Fibroblast of upper back skin (primary cell): ENCODE data around the gene ARMH4.
A peak's percentile ranks its signal among the peaks of the same experiment; 100 is the strongest.

Experiments
- DNase-seq: peaks from one replicate; pipeline ENCODE4 v3.0.0-alpha.2; 2013

Gene ARMH4

DNA sequence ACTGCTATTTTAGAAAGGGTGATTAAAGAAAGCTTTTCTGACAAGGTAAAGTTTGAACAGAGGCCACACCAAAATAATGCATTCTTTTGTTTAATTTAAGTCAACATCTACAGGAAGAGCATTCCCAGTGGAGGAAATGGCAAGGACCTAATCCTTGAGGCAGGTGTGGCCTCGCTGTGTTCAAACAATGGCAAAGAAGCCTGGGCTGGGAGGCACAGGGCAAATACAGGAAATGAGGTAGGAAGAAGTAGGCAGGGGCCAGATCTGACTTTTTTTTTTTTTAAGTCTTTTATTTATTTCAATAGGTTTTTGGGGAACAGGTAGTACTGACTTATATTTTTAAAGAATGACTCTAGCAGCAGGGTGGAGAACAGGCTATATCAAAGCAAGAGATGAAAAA, 53.5 kb downstream of the ARMH4 start:
- DNase-seq, result no peak

DNA sequence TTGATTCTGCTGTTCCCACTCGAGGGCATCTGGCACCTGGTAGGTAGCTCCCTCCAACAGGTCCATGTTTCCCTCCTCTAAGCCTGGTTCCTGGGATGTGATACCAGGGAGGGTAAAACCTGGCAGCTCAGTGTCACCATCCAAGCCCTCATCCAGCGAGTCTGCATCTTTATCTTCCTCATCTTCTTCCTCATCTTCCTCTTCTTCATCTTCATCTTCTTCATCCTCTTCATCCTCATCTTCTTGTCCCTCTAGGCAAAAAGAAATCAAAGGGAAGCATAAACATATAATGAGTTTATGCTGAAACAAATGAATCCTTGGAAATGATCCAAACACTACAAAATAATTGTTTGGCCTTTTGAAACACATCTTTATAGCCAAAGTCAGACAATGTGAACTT, 55.3 kb downstream of the ARMH4 start:
- no peak for DNase-seq

DNA sequence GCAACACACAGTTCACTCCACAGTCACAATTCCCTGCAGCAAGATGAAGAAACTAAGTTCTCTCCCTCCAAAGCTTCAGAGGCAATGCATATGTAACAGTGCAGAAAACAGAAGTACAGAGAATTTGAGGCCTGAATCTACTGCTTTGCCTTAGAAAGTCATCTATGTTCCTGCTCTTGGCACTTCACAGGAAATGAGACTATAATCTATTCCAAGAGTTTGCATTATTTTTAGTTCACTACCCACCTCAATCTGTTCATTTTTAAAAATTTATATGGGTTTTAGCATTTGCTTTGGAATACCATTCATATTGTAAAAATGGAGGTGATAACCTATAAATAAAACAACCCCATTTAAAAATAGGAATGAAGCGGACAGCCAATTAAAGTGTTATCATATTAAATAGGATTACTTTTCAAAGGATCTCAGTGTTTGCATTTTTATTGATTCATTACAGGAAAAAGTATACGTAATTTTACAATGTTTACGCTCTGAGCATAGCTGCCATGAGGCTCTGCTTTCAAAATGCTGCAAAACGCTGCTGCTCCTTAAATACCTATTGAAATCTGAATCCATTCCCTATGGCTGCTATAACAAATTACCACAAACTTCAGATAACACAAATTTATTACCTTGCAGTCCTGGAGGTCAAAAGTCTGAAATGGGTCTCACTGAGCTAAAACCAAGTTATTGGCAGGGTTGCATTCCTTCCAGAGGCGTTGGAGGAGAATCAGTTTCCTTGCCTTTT, 60.0 kb downstream of the ARMH4 start:
- no peak for DNase-seq

DNA sequence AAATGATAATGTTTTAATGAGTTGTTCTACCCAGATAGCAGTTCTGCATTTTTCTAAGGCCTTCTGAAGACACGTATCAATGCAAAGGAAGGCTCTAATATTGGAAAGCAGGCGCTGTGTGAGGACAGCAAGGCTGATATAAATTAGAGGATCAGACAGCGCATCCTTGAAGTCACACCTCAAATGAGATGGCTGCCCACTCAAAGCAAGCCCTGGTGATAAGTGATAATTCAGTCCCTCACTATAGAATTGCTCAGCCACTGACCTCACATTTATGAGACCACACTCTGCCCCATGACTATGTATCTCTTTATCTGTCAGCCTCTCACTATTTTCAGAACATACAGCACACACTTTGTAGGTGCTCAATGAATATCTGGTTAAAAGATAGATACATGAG, 62.4 kb downstream of the ARMH4 start:
- DNase-seq, result no peak

DNA sequence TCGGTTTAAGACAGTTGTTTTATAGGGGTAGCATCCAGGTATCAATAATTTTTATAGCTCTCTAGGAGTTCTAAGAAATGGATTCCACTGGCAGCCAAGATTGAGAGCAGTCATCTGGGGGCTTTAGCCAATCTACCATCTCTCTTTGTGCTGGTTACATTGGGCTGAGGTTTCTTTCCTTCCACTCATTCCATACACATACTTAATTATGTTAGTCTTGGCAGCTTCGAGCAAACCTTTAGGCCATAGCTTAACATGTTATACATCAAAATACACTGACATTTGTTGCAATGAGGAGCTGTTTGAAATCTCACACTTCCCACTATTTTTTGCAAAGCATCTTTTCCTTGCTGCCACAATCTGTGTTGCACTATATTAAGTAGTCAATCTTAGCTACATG, 63.1 kb downstream of the ARMH4 start:
- peak; percentile 56 for DNase-seq

DNA sequence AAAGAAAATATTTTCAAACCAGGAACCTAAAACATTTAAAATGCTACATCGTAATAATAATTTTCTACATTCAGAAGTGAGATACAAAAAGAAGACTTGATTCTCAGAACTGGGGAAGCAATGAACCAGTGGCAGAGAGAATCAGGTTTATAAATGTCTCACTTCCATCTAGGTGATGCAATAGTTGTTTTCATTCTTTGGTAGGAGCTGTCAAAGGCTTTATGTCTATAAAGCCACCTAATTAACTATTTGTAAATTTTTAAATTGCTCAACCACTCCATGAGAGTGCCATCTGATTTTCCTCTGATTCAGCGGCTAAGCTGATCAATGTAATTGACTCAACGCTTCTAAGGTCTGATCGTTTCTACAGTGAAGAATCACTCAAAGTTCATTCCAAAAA, 66.1 kb downstream of the ARMH4 start:
- no peak for DNase-seq

DNA sequence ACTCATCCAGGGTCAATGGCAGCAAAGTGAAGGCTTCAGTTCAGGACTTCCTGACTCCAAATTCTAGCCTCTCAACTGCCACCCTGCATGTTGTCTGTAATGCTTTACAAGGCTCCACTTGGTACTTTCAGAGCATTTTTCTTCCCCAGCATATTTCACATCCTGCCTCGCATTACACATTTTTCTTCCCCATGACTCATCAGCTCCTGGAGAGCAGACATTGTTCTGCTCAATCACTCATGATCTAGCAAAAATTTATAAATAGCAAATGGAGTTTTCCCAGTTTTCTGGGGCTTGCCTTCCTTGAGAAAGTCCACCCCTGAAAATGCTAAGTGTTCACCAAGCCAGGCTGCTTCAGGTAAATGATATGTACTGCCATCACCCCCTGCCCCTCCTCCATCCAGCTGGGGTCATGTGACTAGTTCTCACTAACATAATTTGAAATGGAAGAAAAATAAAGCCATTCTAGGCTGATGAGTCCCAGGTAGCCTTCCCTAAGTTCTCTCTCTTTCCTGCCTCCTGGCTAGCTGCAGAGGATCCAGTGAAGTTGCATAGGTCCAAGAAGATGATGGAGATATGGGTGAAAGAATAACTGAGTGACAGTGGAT, 69.4 kb downstream of the ARMH4 start:
- peak; percentile 94 for DNase-seq

DNA sequence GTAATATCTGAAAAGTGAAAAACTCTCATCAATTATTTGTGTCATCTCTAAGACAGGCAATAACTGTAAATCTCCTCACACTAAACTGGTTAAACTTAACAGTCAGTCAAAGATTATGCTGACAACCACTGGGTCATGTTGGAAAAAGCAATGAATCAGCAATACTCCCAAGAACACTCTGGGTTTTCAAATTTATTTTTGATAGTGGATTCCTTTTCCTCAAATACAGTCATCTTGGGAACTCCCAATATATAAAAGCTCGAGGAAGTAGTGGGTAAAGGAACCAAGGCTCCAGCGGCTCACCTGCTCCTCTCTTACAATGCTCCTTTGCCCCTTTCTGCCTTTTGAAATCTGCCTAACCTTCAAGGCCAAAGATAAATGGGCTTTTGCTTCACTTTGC, 70.0 kb downstream of the ARMH4 start:
- peak; percentile 64 for DNase-seq

DNA sequence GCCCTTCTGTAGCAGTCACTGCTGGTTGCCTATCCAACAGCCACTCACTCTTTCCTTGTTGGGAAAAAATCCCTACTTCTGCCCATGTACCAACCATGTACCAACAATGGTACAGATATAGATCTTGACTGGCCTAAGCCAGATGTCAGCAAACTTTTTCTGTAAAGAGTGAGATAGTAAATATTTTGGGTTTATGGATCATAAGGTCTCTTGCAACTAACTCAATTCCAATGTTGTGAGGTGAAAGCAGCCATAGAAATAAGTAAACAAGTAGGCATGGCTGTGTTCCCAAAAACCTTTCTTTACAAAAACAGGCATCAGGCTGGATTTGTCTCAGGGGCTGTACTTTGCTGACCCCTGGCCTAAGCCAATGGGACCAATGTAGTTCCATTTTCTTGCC, 73.5 kb downstream of the ARMH4 start:
- DNase-seq, result peak; percentile 34

DNA sequence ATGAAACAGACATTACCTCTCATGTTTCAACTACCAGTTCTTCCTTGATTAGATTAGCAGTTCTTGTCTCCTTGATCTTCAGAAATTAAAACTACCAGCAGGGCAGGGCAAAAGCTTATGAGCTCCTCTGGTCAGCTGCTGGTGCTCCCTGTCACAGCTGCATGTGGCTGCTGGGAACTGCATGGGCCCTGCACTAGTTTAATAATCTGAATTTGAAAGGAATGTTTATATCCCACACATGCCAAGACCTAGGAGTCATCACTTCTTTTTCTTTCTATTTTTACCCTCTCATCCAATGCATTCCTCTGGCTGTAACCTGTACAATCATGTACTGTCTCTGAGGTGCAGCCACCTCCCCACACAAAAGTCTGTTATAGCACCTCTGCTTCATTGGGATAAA, 73.9 kb downstream of the ARMH4 start:
- DNase-seq, result peak; percentile 89

DNA sequence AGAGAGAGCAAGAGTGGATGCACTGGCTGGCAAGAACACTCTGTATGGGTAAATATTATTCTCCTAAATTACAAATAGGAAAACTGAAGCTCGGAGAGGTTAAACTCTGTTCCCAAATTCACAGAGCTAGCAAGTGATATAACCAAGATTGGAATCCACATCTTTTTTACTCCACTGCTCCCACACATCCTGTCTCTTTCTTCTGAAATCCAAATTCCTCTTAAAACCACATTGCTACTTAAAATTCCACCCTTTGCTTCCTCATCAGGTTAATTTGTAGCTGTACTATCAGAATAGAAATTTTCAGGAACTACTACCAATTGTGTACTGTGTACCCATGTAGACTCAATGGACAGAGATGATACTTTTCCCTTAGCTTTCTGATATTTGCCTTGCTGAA, 74.4 kb downstream of the ARMH4 start:
- peak; percentile 80 for DNase-seq

DNA sequence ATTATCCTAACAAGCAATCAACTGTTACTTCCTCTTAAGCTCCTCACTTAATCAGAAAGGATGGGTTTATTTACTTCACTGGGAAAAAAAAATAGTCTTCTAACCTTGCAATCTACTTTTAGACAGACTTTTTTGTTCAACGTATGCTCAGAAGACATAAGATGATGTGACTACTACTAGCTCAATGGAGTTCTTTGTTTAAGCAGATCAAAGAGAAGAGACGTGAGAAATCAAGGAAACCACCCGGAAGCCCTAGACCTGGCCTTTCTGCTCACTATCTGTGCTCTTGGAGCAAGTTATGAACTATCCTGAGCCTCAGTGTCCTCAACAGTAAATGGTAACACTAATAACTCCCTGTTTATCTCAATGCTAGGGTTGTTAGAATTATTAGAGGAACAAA, 78.5 kb downstream of the ARMH4 start:
- no peak for DNase-seq

DNA sequence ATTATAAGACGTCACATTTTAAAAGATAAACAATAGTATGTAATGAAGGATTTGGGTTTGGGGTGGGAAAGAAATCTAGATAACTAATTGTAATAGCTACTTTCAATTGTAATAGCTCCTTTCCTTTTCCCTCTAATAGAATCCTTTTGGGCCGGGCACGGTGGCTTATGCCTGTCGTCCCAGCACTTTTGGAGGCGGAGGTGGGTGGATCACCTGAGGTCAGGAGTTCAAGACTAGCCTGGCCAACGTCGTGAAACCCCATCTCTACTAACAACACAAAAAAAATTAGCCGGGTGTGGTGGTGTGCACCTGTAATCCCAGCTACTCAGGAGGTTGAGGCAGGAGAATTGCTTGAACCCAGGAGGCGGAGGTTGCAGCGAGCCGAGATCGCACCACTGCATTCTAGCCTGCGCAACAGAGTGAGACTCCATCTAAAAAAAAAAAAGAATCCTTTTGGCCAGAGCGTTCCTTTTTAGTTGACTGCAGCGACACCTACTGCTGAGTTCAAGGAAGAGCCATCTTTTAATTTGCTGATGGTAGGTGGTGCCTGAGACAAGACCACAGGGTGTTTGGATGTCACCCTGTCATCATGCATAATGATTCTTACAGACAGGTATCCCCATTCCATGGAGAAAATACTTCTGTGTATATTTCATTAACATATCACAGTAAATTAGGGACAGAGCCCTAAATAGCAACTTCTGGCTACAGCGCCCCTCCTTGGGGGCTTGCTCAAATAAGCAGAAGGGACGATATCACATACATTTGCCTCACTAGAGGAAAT, 79.5 kb downstream of the ARMH4 start:
- DNase-seq, result peak; percentile 77

DNA sequence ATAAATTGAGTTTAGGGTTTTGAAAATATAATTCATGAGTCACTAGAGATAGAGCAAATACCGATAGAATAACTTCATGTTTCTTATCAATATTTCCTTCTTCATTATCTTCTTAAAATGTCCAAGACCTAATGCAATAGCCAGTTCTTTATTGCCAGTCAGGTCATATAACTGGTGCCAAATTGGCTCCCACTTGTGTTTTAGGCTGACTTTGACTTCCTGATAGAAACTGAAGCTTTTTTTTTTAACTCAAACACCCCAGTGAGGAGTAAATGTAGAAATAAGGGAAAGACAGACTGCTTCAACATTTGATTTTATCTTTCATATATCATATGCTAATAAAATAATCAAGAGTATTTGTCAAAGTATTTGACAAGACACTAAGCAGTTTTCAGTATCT, 80.7 kb downstream of the ARMH4 start:
- no peak for DNase-seq

DNA sequence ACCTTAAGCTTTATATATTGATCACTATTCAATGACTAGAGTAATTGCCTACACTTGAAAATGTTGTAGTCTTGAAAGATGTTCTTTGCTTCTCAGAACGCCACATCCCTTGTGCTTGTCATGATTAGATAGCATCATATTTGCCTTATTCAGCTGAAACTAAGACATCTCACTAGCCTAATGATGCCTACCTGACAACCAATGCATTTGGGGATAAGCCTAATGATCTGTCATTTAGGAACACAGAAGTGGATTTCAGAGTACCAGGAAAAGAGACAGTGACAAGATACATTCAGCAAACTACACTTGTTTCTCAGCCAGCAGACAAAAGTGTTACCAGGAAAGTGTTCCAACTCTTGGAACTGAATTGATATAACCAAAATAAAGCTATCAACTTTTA, 83.7 kb downstream of the ARMH4 start:
- DNase-seq, result no peak

DNA sequence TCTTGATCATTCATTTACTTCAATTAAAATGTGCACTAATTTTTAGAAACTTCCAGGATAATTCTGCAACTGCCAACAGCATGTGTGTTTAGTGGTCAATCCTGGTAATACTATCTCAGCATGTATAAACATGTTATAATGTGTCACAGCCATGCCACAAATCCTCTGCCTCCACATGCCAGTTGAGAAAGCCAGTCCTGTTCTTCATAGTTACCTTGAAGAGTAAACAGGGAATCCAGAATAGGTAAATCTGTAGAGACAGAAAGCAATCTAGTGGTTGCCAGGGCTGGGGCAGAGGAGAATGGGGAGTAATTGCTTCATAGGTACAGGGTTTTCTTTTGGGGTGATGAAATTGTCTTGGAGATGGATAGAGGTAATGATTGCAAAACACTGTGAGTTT, 85.9 kb downstream of the ARMH4 start:
- no peak for DNase-seq

DNA sequence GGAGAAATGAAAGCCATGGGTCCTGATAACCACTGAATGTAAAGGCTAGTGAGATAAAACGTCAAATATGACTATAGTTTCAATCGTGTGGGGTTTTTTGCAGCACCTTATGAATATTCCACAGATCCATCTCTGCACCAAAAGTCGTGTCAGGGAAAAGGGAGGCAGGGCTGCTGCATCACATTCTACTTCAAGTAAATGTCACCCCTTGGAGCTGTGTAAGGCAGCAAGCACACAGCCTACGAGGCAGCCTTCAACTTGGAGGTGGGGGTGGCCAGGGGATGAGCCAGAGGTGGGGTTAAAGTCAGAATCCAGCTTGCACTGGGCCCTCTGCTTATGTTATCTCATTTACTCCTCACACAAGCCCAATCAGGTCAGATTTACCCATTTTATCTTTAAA, 90.4 kb downstream of the ARMH4 start:
- DNase-seq, result no peak

DNA sequence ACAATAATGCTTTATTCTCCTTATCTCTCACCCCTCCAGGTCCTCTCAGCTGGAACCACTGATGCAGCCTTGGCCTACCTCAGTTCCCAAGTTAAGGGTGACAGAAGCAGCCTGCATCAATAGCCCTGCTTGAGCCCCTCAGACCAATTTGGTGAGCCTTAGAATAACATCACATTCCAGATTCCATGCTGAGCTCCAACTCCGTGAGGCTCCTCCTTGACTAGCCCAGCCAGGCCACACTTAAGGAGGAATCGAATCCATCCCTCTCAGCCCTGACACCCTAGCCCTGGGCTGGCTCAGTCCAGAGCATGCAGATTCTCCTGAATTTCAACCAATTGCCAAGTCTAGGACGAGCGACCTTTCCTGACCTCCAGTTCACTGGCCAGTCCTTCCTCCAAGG, 91.1 kb downstream of the ARMH4 start:
- no peak for DNase-seq

DNA sequence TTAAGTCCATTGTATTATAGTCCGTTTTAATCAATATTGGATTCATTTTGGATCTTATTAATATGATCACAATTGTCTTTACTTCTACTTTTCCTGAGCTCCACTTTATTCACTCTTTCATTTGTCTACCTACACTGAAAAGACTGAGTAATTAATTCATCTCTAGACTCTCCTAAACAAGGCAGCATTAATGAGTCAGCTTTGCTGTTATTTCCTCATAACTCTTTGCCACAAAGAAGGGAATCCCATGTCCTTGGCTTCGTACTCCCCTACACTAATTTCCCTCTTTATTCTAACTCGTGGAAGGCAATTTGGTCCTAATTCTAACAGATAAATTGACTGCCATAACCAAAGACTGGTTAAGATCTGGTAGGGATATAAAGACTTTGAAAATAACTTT, 91.9 kb downstream of the ARMH4 start:
- no peak for DNase-seq

DNA sequence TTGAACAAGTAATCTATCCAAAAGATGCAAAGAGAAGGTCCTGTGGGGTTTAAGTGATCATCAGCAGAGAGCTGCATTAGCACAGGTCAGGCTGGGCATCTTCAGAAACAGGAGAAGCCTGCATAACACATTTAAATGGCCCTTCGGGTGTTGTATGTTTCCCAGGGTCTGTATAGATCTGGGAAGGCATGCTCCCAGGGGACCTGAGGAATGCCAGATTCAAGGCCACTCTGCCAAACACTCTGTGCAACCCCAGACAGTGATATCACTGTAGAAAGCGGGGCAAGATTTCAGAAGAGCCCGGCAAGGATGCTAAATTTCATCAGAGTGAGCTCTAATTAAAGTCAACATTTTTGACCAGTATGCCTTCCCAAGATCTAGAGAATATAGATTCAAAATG, 92.9 kb downstream of the ARMH4 start:
- DNase-seq, result peak; percentile 12

DNA sequence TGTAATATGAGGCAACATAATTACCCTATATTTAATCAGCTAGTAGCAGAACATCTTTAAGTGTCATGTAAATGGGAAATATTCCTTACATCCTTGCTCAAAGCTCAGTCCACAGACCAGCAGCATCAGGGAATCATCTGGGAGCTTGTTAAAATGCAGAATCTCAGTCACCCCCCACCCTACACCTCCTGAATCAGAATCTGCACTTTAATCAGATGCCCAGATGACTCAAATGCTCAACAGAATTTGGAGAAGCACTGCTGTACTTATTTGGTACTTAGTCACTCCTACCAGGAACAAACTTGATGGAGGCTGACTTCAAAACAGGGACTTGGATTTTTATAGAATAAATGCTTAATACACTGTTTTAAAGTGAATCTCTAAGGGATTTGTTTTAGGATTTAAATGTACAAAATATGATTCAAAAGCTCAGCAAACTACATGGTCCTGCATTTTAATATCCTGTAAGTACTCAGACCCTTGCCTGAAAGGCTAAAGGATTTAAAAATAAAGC, 96.5 kb downstream of the ARMH4 start:
- DNase-seq, result no peak

DNA sequence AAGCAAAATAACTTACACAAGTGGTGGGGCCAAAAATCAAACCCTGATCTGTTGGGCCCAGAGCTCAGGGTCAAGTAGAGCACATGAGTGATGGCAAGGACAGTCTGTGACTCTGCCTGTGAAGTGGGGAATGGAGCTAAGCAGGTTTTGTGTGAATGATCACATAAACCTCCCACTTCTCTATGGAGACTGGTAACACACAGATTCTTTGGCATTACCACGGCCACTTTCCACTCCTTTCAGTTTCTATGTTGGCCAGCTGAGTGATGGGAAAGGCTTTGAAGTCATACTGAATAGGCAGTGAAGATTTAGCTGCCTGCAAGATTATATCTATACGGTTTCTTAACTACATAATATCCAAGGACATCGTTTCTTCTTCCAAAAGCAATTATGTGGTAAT, 97.9 kb downstream of the ARMH4 start:
- no peak for DNase-seq

DNA sequence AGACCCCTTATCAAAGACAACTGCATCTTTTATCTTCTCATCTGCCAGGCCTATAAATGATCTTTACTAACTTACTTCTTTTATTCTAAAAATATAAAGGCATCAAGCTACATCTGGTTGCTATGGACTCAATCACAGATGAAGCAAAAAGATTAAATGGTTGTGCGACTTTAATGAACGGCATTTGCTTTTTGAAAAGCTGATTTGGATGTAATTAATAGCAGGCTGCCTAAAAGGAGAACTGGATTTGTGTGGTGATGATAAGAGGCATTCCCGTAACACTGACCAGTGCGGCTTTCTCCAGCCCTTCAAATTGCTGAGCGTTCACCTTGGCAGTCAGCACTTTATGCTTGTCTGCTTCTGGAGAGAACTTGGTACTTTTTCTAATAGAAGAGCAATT, 103.8 kb downstream of the ARMH4 start:
- DNase-seq, result no peak

DNA sequence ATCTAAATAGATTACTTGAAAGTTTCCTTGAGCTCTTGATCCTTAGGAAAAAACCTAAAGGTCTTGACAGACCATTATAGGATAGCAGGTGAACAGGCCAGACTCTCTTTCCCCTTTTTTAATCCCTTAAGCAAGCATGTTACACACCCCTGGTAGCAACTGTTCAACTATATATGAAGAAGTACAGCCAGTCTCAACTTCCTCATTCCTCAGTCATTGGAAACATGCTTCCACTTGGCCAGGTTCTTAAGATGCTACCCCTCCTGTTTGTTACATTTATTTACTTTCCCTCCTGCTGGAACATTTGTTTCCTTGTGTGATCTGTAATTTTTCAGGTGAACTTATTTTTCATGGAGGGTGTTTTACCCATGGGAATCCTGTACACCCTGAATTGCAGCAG, 124.1 kb downstream of the ARMH4 start:
- DNase-seq, result no peak
